Ectodermal cell (in vitro differentiated cells): ENCODE results near the gene TACC2.

Experiments used
- H3K27ac ChIP-seq: 2 replicates; pipeline ENCODE4 v1.7.0; 2013; ENCODE audit warnings: mild to moderate bottlenecking, low read depth, low read length; ENCODE audit not compliant: insufficient read depth, poor library complexity, severe bottlenecking
- H3K27me3 ChIP-seq: 2 replicates; pipeline ENCODE4 v1.7.0; 2013; ENCODE audit warnings: mild to moderate bottlenecking, low read length; ENCODE audit not compliant: insufficient read depth, control insufficient read depth, poor library complexity, severe bottlenecking
- H3K36me3 ChIP-seq: one replicate; pipeline ENCODE4 v1.7.0; 2013; ENCODE audit warnings: low read length; ENCODE audit not compliant: control insufficient read depth, insufficient read depth
- H3K4me1 ChIP-seq: one replicate; pipeline ENCODE4 v1.7.0; 2013; ENCODE audit warnings: low read length; ENCODE audit not compliant: control insufficient read depth, insufficient read depth
- H3K4me3 ChIP-seq: 2 replicates; pipeline ENCODE4 v1.7.0; 2013; ENCODE audit warnings: low read depth, low read length, control low read depth; ENCODE audit not compliant: insufficient read depth
- H3K9me3 ChIP-seq: 2 replicates; pipeline ENCODE4 v1.7.0; 2013; ENCODE audit warnings: mild to moderate bottlenecking, low read length, moderate library complexity; ENCODE audit not compliant: control insufficient read depth
- WGBS, 2 experiments: methylation state at CpG; one replicate each; pipeline ENCODE4 v1.1.7; 2013; ENCODE audit warnings: missing lambda C conversion rate in 2 of 2; 5-methylcytosine and 5-hydroxymethylcytosine counted together

TACC2 gene

GRCh38 chr10:122154545-122155366 lies 165.8 kb downstream of the TACC2 start:
- Histone ChIP-seq H3K4me3 (no peak overlapping the region), H3K4me1 (peaks cover 6% of the 10 kb centered on the region), H3K27ac (no peak overlapping the region), H3K27me3 (no peaks in the 10 kb centered on the region), H3K9me3 (no peaks in the 10 kb centered on the region), H3K36me3 (no peaks in the 10 kb centered on the region)
- WGBS, 2 experiments = 67% methylated on average over 21 of the region's 22 CpGs

- Histone ChIP-seq H3K9me3 (no peaks in the 10 kb centered on the region), H3K27me3 (no peaks in the 10 kb centered on the region), H3K36me3 (no peaks in the 10 kb centered on the region), H3K4me1 (peaks cover 6% of the 10 kb centered on the region), H3K27ac (no peak overlapping the region), H3K4me3 (no peak overlapping the region)
- WGBS, 2 experiments = 93 to 98% methylated on average over 5 of the region's 5 CpGs
Measured at GRCh38 chr10:122157451-122157850, 168.5 kb downstream of the TACC2 start.

GRCh38 chr10:122158362-122158761 lies 169.4 kb downstream of the TACC2 start:
- Histone ChIP-seq H3K27me3 (no peaks in the 10 kb centered on the region), H3K9me3 (no peaks in the 10 kb centered on the region), H3K36me3 (no peaks in the 10 kb centered on the region), H3K27ac (no peak overlapping the region), H3K4me3 (no peak overlapping the region), H3K4me1 (peaks cover 6% of the 10 kb centered on the region)
- 94 to 95% methylated on average over 4 of the region's 4 CpGs for WGBS, 2 experiments

- no peak overlapping the region for H3K27ac ChIP-seq
- H3K4me1 ChIP-seq = peaks cover 6% of the 10 kb centered on the region
- 88% methylated on average over 17 of the region's 17 CpGs for WGBS, 2 experiments
- H3K36me3 ChIP-seq = no peaks in the 10 kb centered on the region
- no peaks in the 10 kb centered on the region for H3K27me3 ChIP-seq
- H3K4me3 ChIP-seq = no peak overlapping the region
- H3K9me3 ChIP-seq = no peaks in the 10 kb centered on the region
Measured at GRCh38 chr10:122159141-122159970, 170.4 kb downstream of the TACC2 start.

- peaks cover 23% of the 10 kb centered on the region for H3K4me1 ChIP-seq
- H3K27me3 ChIP-seq = peaks cover 4% of the 10 kb centered on the region
- no peak overlapping the region for H3K27ac ChIP-seq
- no peaks in the 10 kb centered on the region for H3K36me3 ChIP-seq
- H3K4me3 ChIP-seq = no peak overlapping the region
- whole genome bisulfite sequencing, 2 experiments = 68 to 72% methylated on average over 8 of the region's 8 CpGs
- no peaks in the 10 kb centered on the region for H3K9me3 ChIP-seq
Measured at GRCh38 chr10:122161795-122162194, 172.8 kb downstream of the TACC2 start.

GRCh38 chr10:122162671-122163173 lies 173.8 kb downstream of the TACC2 start:
- no peaks in the 10 kb centered on the region for H3K36me3 ChIP-seq
- peaks cover 32% of the 10 kb centered on the region for H3K4me1 ChIP-seq
- peak overlapping the region; percentile 86 for H3K27ac ChIP-seq
- peaks cover 4% of the 10 kb centered on the region for H3K27me3 ChIP-seq
- 32 to 33% methylated on average over 16 of the region's 16 CpGs for WGBS, 2 experiments
- peak overlapping the region; percentile 68 for H3K4me3 ChIP-seq
- H3K9me3 ChIP-seq = no peaks in the 10 kb centered on the region

- peak overlapping the region; percentile 68 for H3K4me3 ChIP-seq
- 0 to 1% methylated on average over 89 of the region's 89 CpGs for WGBS, 2 experiments
- peaks cover 39% of the 10 kb centered on the region for H3K4me1 ChIP-seq
Measured at GRCh38 chr10:122163174-122164022, 174.4 kb downstream of the TACC2 start.

GRCh38 chr10:122164023-122164601 lies 175.1 kb downstream of the TACC2 start:
- WGBS, 2 experiments = 1 to 2% methylated on average over 25 of the region's 25 CpGs
- H3K4me3 ChIP-seq = peak overlapping the region; percentile 68
- peaks cover 4% of the 10 kb centered on the region for H3K27me3 ChIP-seq
- H3K27ac ChIP-seq = peak overlapping the region; percentile 86
- H3K4me1 ChIP-seq = peaks cover 46% of the 10 kb centered on the region
- no peaks in the 10 kb centered on the region for H3K36me3 ChIP-seq
- H3K9me3 ChIP-seq = no peaks in the 10 kb centered on the region

More at GRCh38 chr10:122163174-122164022, 174.4 kb downstream of the TACC2 start:
- Histone ChIP-seq H3K27me3 (peaks cover 4% of the 10 kb centered on the region), H3K27ac (peak overlapping the region; percentile 86), H3K36me3 (no peaks in the 10 kb centered on the region), H3K9me3 (no peaks in the 10 kb centered on the region)

GRCh38 chr10:122164815-122165483 lies 176.0 kb downstream of the TACC2 start:
- Histone ChIP-seq H3K27ac (no peak overlapping the region), H3K36me3 (no peaks in the 10 kb centered on the region), H3K4me1 (peaks cover 46% of the 10 kb centered on the region), H3K4me3 (peak overlapping the region; percentile 68), H3K27me3 (peaks cover 4% of the 10 kb centered on the region), H3K9me3 (no peaks in the 10 kb centered on the region)
- WGBS, 2 experiments = 30 to 35% methylated on average over 17 of the region's 17 CpGs
